H9 (cell line): ENCODE data around the gene CCR4. TPM values are rescaled to one million over a fixed set of nuclear protein-coding genes. Genes with fewer than 3 reads are reported as not detected.

Experiments used
- DNase-seq: peaks from one replicate; pipeline ENCODE4 v3.0.0-alpha.2; 2017
- H2AFZ ChIP-seq: one replicate; pipeline ENCODE4 v1.6.1; 2013; ENCODE audit warnings: mild to moderate bottlenecking, low read length, control low read depth, moderate library complexity
- H2AK5ac ChIP-seq: 2 replicates; pipeline ENCODE4 v1.6.1; 2013; ENCODE audit warnings: low read length, control low read depth, mixed read lengths; ENCODE audit not compliant: insufficient read length
- H2BK120ac ChIP-seq: one replicate; pipeline ENCODE4 v1.6.1; 2013; ENCODE audit warnings: low read depth, mild to moderate bottlenecking, low read length, control low read depth, inconsistent platforms; ENCODE audit not compliant: poor library complexity, severe bottlenecking
- H2BK12ac ChIP-seq: 2 replicates; pipeline ENCODE4 v1.6.1; 2013; ENCODE audit warnings: low read length, control low read depth, mixed read lengths, low read depth; ENCODE audit not compliant: insufficient read length
- H2BK15ac ChIP-seq: 2 replicates; pipeline ENCODE4 v1.6.1; 2013; ENCODE audit warnings: low read depth, low read length, control low read depth
- H2BK20ac ChIP-seq: one replicate; pipeline ENCODE4 v1.6.1; 2013; ENCODE audit warnings: low read depth, mild to moderate bottlenecking, low read length, control low read depth, inconsistent platforms; ENCODE audit not compliant: poor library complexity, severe bottlenecking
- H2BK5ac ChIP-seq: 2 replicates; pipeline ENCODE4 v1.6.1; 2013; ENCODE audit warnings: low read length, control low read depth, mixed read lengths; ENCODE audit not compliant: insufficient read length
- H3K14ac ChIP-seq: 2 replicates; pipeline ENCODE4 v1.6.1; 2013; ENCODE audit warnings: low read length, control low read depth; ENCODE audit not compliant: insufficient read depth
- H3K18ac ChIP-seq: 2 replicates; pipeline ENCODE4 v1.6.1; 2013; ENCODE audit warnings: low read depth, mild to moderate bottlenecking, mixed read lengths, low read length, control low read depth; ENCODE audit not compliant: insufficient read length
- H3K23ac ChIP-seq: 2 replicates; pipeline ENCODE4 v1.6.1; 2013; ENCODE audit warnings: low read length, control low read depth, mixed read lengths, low read depth; ENCODE audit not compliant: insufficient read length
- H3K23me2 ChIP-seq: 2 replicates; pipeline ENCODE4 v1.6.1; 2013; ENCODE audit warnings: low read depth, mild to moderate bottlenecking, mixed read lengths, low read length, control low read depth; ENCODE audit not compliant: insufficient read length, poor library complexity, severe bottlenecking
- H3K27ac ChIP-seq: 2 replicates; pipeline ENCODE4 v1.5.1; 2013; ENCODE audit warnings: low read length, control low read depth, mixed read lengths, low read depth; ENCODE audit not compliant: insufficient read length
- H3K27me3 ChIP-seq: 2 replicates; pipeline ENCODE4 v1.6.1; 2013; ENCODE audit warnings: low read length, control low read depth, inconsistent platforms; ENCODE audit not compliant: insufficient read depth
- H3K4ac ChIP-seq: 2 replicates; pipeline ENCODE4 v1.6.1; 2013; ENCODE audit warnings: low read depth, mild to moderate bottlenecking, control low read depth, inconsistent platforms, low read length, moderate library complexity
- H3K4me1 ChIP-seq: 2 replicates; pipeline ENCODE4 v1.6.1; 2013; ENCODE audit warnings: low read length, control low read depth, inconsistent platforms; ENCODE audit not compliant: insufficient read depth
- H3K4me2 ChIP-seq: 2 replicates; pipeline ENCODE4 v1.6.1; 2013; ENCODE audit warnings: low read length, control low read depth, mixed read lengths; ENCODE audit not compliant: insufficient read length, insufficient read depth
- H3K56ac ChIP-seq: 2 replicates; pipeline ENCODE4 v1.6.1; 2013; ENCODE audit warnings: low read depth, mild to moderate bottlenecking, mixed read lengths, low read length, control low read depth; ENCODE audit not compliant: insufficient read length
- H3K79me1 ChIP-seq: 2 replicates; pipeline ENCODE4 v1.6.1; 2013; ENCODE audit warnings: low read depth, mild to moderate bottlenecking, moderate library complexity, low read length, control low read depth, inconsistent platforms; ENCODE audit not compliant: insufficient read depth, poor library complexity, severe bottlenecking
- H3K79me2 ChIP-seq: 2 replicates; pipeline ENCODE4 v1.6.1; 2013; ENCODE audit warnings: low read length, control low read depth, inconsistent platforms; ENCODE audit not compliant: insufficient read depth
- H3K9ac ChIP-seq: 2 replicates; pipeline ENCODE4 v1.6.1; 2013; ENCODE audit warnings: low read length, control low read depth, mixed read lengths; ENCODE audit not compliant: insufficient read length; ENCODE audit errors: extremely low read depth
- H3K9me3 ChIP-seq: one replicate; pipeline ENCODE4 v1.6.1; 2013; ENCODE audit warnings: low read depth, low read length, inconsistent platforms; ENCODE audit not compliant: control insufficient read depth
- H3T11ph ChIP-seq: one replicate; pipeline ENCODE4 v1.6.1; 2013; ENCODE audit warnings: mild to moderate bottlenecking, low read length, control low read depth, inconsistent platforms
- H4K20me1 ChIP-seq: one replicate; pipeline ENCODE4 v1.6.1; 2013; ENCODE audit not compliant: control insufficient read depth, insufficient read length, insufficient read depth
- H4K5ac ChIP-seq: 2 replicates; pipeline ENCODE4 v1.6.1; 2013; ENCODE audit warnings: low read depth, mild to moderate bottlenecking, mixed read lengths, low read length, control low read depth; ENCODE audit not compliant: insufficient read length
- H4K8ac ChIP-seq: replicated peaks from 2 replicates; pipeline ENCODE4 v1.6.1; 2013; ENCODE audit warnings: low read length, control low read depth, mixed read lengths, low read depth; ENCODE audit not compliant: insufficient read length
- H4K91ac ChIP-seq: 2 replicates; pipeline ENCODE4 v1.6.1; 2013; ENCODE audit warnings: low read depth, mild to moderate bottlenecking, moderate library complexity, mixed read lengths, low read length, control low read depth; ENCODE audit not compliant: insufficient read length
- H3K27ac Mint-ChIP-seq, 3 experiments: 2 replicates in 2 of 3; 3 replicates in 1 of 3; pipeline ENCODE4 v1.8.0; 2020 to 2021; ENCODE audit warnings: mixed read lengths in 3 of 3, mild to moderate bottlenecking in 1 of 3, moderate library complexity in 1 of 3
- H3K27me3 Mint-ChIP-seq: 2 replicates; pipeline ENCODE4 v1.8.0; 2021; ENCODE audit warnings: low read depth, mild to moderate bottlenecking, moderate library complexity, mixed read lengths
- H3K36me3 Mint-ChIP-seq, 3 experiments: 2 replicates in 2 of 3; 3 replicates in 1 of 3; pipeline ENCODE4 v1.8.0; 2020 to 2021; ENCODE audit warnings: low read depth in 3 of 3, mixed read lengths in 3 of 3; ENCODE audit not compliant: insufficient read depth in 1 of 3
- H3K4me1 Mint-ChIP-seq, 2 experiments: 2 replicates each; pipeline ENCODE4 v1.8.0; 2020; ENCODE audit warnings: mixed read lengths in 2 of 2
- H3K4me3 Mint-ChIP-seq, 2 experiments: 2 replicates in 1 of 2; 3 replicates in 1 of 2; pipeline ENCODE4 v1.8.0; 2020 to 2021; ENCODE audit warnings: mild to moderate bottlenecking in 2 of 2, mixed read lengths in 2 of 2, moderate library complexity in 1 of 2
- H3K9me3 Mint-ChIP-seq, 2 experiments: 2 replicates in 1 of 2; 3 replicates in 1 of 2; pipeline ENCODE4 v1.8.0; 2020; ENCODE audit warnings: mild to moderate bottlenecking in 2 of 2, mixed read lengths in 2 of 2, moderate library complexity in 1 of 2
- CTCF ChIP-seq: fragments of 200-600 bp; sonication (generic); conservative IDR thresholded peaks from 3 replicates; pipeline ENCODE4 v1.8.0; 2021; ENCODE audit warnings: antibody characterized with exemption, mild to moderate bottlenecking
- WGBS: extraction: QIAGEN DNeasy Blood & Tissue Kit; methylation state at CpG from one replicate; pipeline ENCODE4 v1.1.7; 2013; ENCODE audit warnings: missing lambda C conversion rate, low lambda C conversion rate, mixed read lengths; ENCODE audit not compliant: insufficient read length; ENCODE audit errors: extremely low coverage; 5-methylcytosine and 5-hydroxymethylcytosine counted together
- total RNA-seq: library from RNA; stranded (reverse); gene quantifications from 2 replicates; pipeline ENCODE4 v1.2.1, GENCODE V29; 2021

The CCR4 gene
- total RNA-seq, 1 experiment from 2014 or later = 0.07 TPM

DNA sequence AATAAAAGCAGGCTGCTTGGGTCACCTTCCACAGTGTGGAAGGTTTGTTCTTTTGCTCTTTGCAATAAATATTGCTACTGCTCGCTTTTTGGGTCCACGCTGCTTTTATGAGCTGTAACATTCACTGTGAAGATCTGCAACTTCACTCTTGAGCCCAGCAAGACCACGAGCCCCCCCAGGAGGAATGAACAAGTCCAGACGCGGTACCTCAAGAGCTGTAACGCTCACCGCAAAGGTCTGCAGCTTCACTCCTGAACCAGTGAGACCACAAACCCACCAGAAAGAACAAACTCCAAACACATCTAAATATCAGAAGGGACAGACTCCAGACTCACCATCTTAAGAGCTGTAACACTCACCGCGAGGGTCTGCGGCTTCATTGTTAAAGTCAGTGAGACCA is 47.5 kb upstream of the CCR4 start:
- no peak overlapping the region for H3K9ac ChIP-seq
- no peaks in the 10 kb centered on the region for H3K79me1 ChIP-seq
- no peak overlapping the region for H2BK20ac ChIP-seq
- no peaks in the 10 kb centered on the region for H3K23me2 ChIP-seq
- H4K20me1 ChIP-seq = no peaks in the 10 kb centered on the region
- no peak overlapping the region for H4K5ac ChIP-seq
- H4K91ac ChIP-seq = no peak overlapping the region
- H3K9me3 ChIP-seq = no peaks in the 10 kb centered on the region
- H2AK5ac ChIP-seq = no peak overlapping the region
- H3K23ac ChIP-seq = no peak overlapping the region
- H3K79me2 ChIP-seq = no peaks in the 10 kb centered on the region
- no peak overlapping the region for H3K18ac ChIP-seq
- H3K4me1 ChIP-seq = no peaks in the 10 kb centered on the region
- peaks cover 4% of the 10 kb centered on the region for H3K27me3 Mint-ChIP-seq
- H4K8ac ChIP-seq = no peak overlapping the region
- no peak overlapping the region for H3K14ac ChIP-seq
- no peak overlapping the region for H3T11ph ChIP-seq
- no peak overlapping the region for H2BK5ac ChIP-seq
- H3K27me3 ChIP-seq = no peaks in the 10 kb centered on the region
- peaks cover 2 to 8% of the 10 kb centered on the region in 2 experiments; a peak in 2 of 4 replicates for H3K4me1 Mint-ChIP-seq
- H3K4ac ChIP-seq = no peak overlapping the region
- H3K36me3 Mint-ChIP-seq = peaks cover 7 to 18% (median 10%) of the 10 kb centered on the region in 3 experiments
- TF ChIP-seq CTCF = no peak
- no peak overlapping the region for H3K56ac ChIP-seq
- no peak overlapping the region for H2AFZ ChIP-seq
- H3K27ac ChIP-seq = no peak overlapping the region
- no peak overlapping the region for H2BK120ac ChIP-seq
- no CpG with 5 or more reads among the region's 10 CpGs for WGBS
- H2BK15ac ChIP-seq = no peak overlapping the region
- no peak overlapping the region for H3K4me2 ChIP-seq
- no peak for DNase-seq
- H2BK12ac ChIP-seq = no peak overlapping the region
- H3K27ac Mint-ChIP-seq = no peak overlapping the region
- H3K9me3 Mint-ChIP-seq = peaks cover 0 to 15% of the 10 kb centered on the region in 2 experiments; a peak in 3 of 5 replicates
- no peak overlapping the region; a peak in 1 of 5 replicates for H3K4me3 Mint-ChIP-seq
